Activated T-helper 1 cell treated with anti-CD3 and anti-CD28 coated beads, Interleukin-12 subunit alpha, Interleukin-12 subunit beta, Interleukin-2, Interleukin-4 antibody, amounts not matched to agents 30 ng/mL and 10 ng/mL and 1 ng/mL, durations not matched to agents 14 hours and 24 hours and 36 hours (primary cell): Measurements from ENCODE around the gene NR2E3. TPM values are rescaled to one million over a fixed set of nuclear protein-coding genes. Genes with fewer than 3 reads are reported as not detected.
"Not testable (repeated sequence)": the region's sequence is repeated elsewhere in the genome, so short reads cannot be mapped to it uniquely, and the experiment has no call there.

Experiments used
- DNase-seq: peaks from one replicate; pipeline ENCODE4 v3.0.0; 2021; ENCODE audit warnings: low spot score
- H3K27ac Mint-ChIP-seq: one replicate; pipeline ENCODE4 v1.8.0; 2021; ENCODE audit warnings: mild to moderate bottlenecking, mixed read lengths
- H3K27me3 Mint-ChIP-seq: one replicate; pipeline ENCODE4 v1.8.0; 2022; ENCODE audit warnings: mild to moderate bottlenecking, moderate library complexity, mixed read lengths; ENCODE audit not compliant: insufficient read depth
- H3K36me3 Mint-ChIP-seq: one replicate; pipeline ENCODE4 v1.8.0; 2021; ENCODE audit warnings: low read depth, mixed read lengths
- H3K4me1 Mint-ChIP-seq: one replicate; pipeline ENCODE4 v1.8.0; 2021; ENCODE audit warnings: low read depth, mixed read lengths
- H3K4me3 Mint-ChIP-seq: one replicate; pipeline ENCODE4 v1.8.0; 2021; ENCODE audit warnings: mild to moderate bottlenecking, moderate library complexity, mixed read lengths
- H3K9me3 Mint-ChIP-seq: one replicate; pipeline ENCODE4 v1.8.0; 2021; ENCODE audit warnings: mixed read lengths
- intact Hi-C: fragments of 100-400 bp; cut with micrococcal nuclease; formaldehyde crosslinking; loops from one replicate; pipeline ENCODE4 v1.15.1; 2024
- total RNA-seq: library from RNA; stranded (reverse); gene quantifications from 2 replicates; pipeline ENCODE4 v1.2.3, GENCODE V29; 2022

The NR2E3 gene
- total RNA-seq, 1 donor from 2014 or later = not detected

GRCh38 chr15:71830981-71831380 lies 20.6 kb downstream of the NR2E3 start:
- intact Hi-C loops = no loop called here
- no peak overlapping the region for H3K27ac Mint-ChIP-seq
- H3K4me1 Mint-ChIP-seq = no peaks in the 10 kb centered on the region
- DNase-seq = no peak
- H3K27me3 Mint-ChIP-seq = no peaks in the 10 kb centered on the region
- H3K9me3 Mint-ChIP-seq = no peaks in the 10 kb centered on the region
- H3K4me3 Mint-ChIP-seq = no peak overlapping the region
- peaks cover 8% of the 10 kb centered on the region for H3K36me3 Mint-ChIP-seq

- no peaks in the 10 kb centered on the region for H3K4me1 Mint-ChIP-seq
- H3K27ac Mint-ChIP-seq = no peak overlapping the region
- H3K27me3 Mint-ChIP-seq = no peaks in the 10 kb centered on the region
- H3K4me3 Mint-ChIP-seq = no peak overlapping the region
- H3K36me3 Mint-ChIP-seq = no peaks in the 10 kb centered on the region
- H3K9me3 Mint-ChIP-seq = no peaks in the 10 kb centered on the region
- no peak for DNase-seq
- intact Hi-C loops = no loop called here
Observed at GRCh38 chr15:71841563-71841962, 31.2 kb downstream of the NR2E3 start.

GRCh38 chr15:71844916-71845315 lies 34.6 kb downstream of the NR2E3 start:
- no peak overlapping the region for H3K4me3 Mint-ChIP-seq
- no peak overlapping the region for H3K27ac Mint-ChIP-seq
- no peaks in the 10 kb centered on the region for H3K4me1 Mint-ChIP-seq
- H3K36me3 Mint-ChIP-seq = no peaks in the 10 kb centered on the region
- DNase-seq = no peak
- H3K27me3 Mint-ChIP-seq = no peaks in the 10 kb centered on the region
- no peaks in the 10 kb centered on the region for H3K9me3 Mint-ChIP-seq
- intact Hi-C loops = no loop called here

GRCh38 chr15:71853543-71853942 lies 43.2 kb downstream of the NR2E3 start:
- Mint-ChIP-seq H3K9me3 (no peaks in the 10 kb centered on the region), H3K4me1 (no peaks in the 10 kb centered on the region), H3K27me3 (no peaks in the 10 kb centered on the region), H3K36me3 (no peaks in the 10 kb centered on the region), H3K27ac (no peak overlapping the region), H3K4me3 (no peak overlapping the region)
- DNase-seq = no peak
- intact Hi-C loops = no loop called here

GRCh38 chr15:71858232-71858631 lies 47.9 kb downstream of the NR2E3 start:
- H3K27ac Mint-ChIP-seq, H3K4me1 Mint-ChIP-seq, H3K36me3 Mint-ChIP-seq, H3K27me3 Mint-ChIP-seq, H3K4me3 Mint-ChIP-seq, DNase-seq, intact Hi-C loops, H3K9me3 Mint-ChIP-seq: not testable (repeated sequence)
